Middle frontal gyrus (tissue), 1 donor: ENCODE data around the gene PRRX2.
"Not testable (repeated sequence)": the region's sequence is repeated elsewhere in the genome, so short reads cannot be mapped to it uniquely, and the experiment has no call there.

ENCODE experiments used
- DNase-seq: peaks from one replicate; pipeline ENCODE4 v3.0.0-alpha.2; 2015; ENCODE audit warnings: low spot score; ENCODE audit errors: extremely low spot score

Gene PRRX2

GRCh38 chr9:129756191-129756590 is 90.7 kb downstream of the PRRX2 start:
- DNase-seq: no peak

- no peak for DNase-seq
These were observed 91.6 kb downstream of the PRRX2 start for GRCh38 chr9:129757045-129757444.

GRCh38 chr9:129759319-129759718 is 93.9 kb downstream of the PRRX2 start:
- DNase-seq: no peak

- no peak for DNase-seq
These were observed 94.5 kb downstream of the PRRX2 start for GRCh38 chr9:129759804-129760502.

GRCh38 chr9:129760784-129761183 is 95.3 kb downstream of the PRRX2 start:
- not testable (repeated sequence) for DNase-seq

GRCh38 chr9:129761293-129761900 is 96.0 kb downstream of the PRRX2 start:
- DNase-seq: no peak

- no peak for DNase-seq
These were observed 96.5 kb downstream of the PRRX2 start for GRCh38 chr9:129761901-129762369.

- DNase-seq: not testable (repeated sequence)
These were observed 97.0 kb downstream of the PRRX2 start for GRCh38 chr9:129762370-129762984.

GRCh38 chr9:129762985-129763926 is 97.8 kb downstream of the PRRX2 start:
- DNase-seq: no peak

- no peak for DNase-seq
These were observed 100.4 kb downstream of the PRRX2 start for GRCh38 chr9:129765764-129766317.

- DNase-seq: no peak
These were observed 103.0 kb downstream of the PRRX2 start for GRCh38 chr9:129768486-129768885.

- no peak for DNase-seq
These were observed 104.2 kb downstream of the PRRX2 start for GRCh38 chr9:129769669-129770068.

- DNase-seq: no peak
These were observed 105.3 kb downstream of the PRRX2 start for GRCh38 chr9:129770741-129771140.
